ENCODE data around the gene MRPL24.
"Not testable (repeated sequence)": the region's sequence is repeated elsewhere in the genome, so short reads cannot be mapped to it uniquely, and the experiment has no call there.

MRPL24 gene

GRCh38 chr1:156740741-156741480, at the start of gene MRPL24:
TSS of gene MRPL24 (minus strand) at chr1:156741088. CDS start at chr1:156738704, 2,384 bp downstream.
- DNase-seq = peak; percentile 79

GRCh38 chr1:156789621-156790318, 48.9 kb upstream of the MRPL24 start:
- no peak for DNase-seq

GRCh38 chr1:156788136-156788535, 47.2 kb upstream of the MRPL24 start:
- no peak for DNase-seq

- DNase-seq = no peak
These were observed 45.8 kb upstream of the MRPL24 start for GRCh38 chr1:156786640-156787039.

GRCh38 chr1:156785458-156785857, 44.6 kb upstream of the MRPL24 start:
- DNase-seq = no peak

GRCh38 chr1:156781585-156782186, 40.8 kb upstream of the MRPL24 start:
- no peak for DNase-seq

- no peak for DNase-seq
These were observed 36.7 kb upstream of the MRPL24 start for GRCh38 chr1:156777573-156777972.

- no peak for DNase-seq
These were observed 36.1 kb upstream of the MRPL24 start for GRCh38 chr1:156776942-156777341.

- no peak for DNase-seq
These were observed 34.9 kb upstream of the MRPL24 start for GRCh38 chr1:156775799-156776198.

GRCh38 chr1:156773607-156774006, 32.7 kb upstream of the MRPL24 start:
- DNase-seq = no peak

GRCh38 chr1:156772728-156773497, 32.0 kb upstream of the MRPL24 start:
- DNase-seq = no peak

- DNase-seq = no peak
These were observed 31.3 kb upstream of the MRPL24 start for GRCh38 chr1:156772222-156772621.

GRCh38 chr1:156768610-156769295, 27.9 kb upstream of the MRPL24 start:
- no peak for DNase-seq

GRCh38 chr1:156767879-156768604, 27.2 kb upstream of the MRPL24 start:
- DNase-seq = no peak

- peak; percentile 54 for DNase-seq
These were observed 26.4 kb upstream of the MRPL24 start, which contains the start of gene PRCC for GRCh38 chr1:156767101-156767878. TSS of gene PRCC (plus strand) at chr1:156767535. CDS start at chr1:156767772, 237 bp downstream.

GRCh38 chr1:156766298-156767100, 25.6 kb upstream of the MRPL24 start:
- DNase-seq = no peak

- DNase-seq = no peak
These were observed 24.8 kb upstream of the MRPL24 start for GRCh38 chr1:156765666-156766065.

GRCh38 chr1:156765136-156765535, 24.2 kb upstream of the MRPL24 start:
- not testable (repeated sequence) for DNase-seq

- DNase-seq = no peak
These were observed 19.9 kb upstream of the MRPL24 start for GRCh38 chr1:156760796-156761104.

GRCh38 chr1:156760092-156760795, 19.4 kb upstream of the MRPL24 start:
- no peak for DNase-seq

Measured in 8988T (cell line).